PFSK-1 (cell line): ENCODE data around the gene TRAPPC5.

Experiments
- FOXP2 ChIP-seq: optimal IDR thresholded peaks from 2 replicates; pipeline ENCODE3; 2011; ENCODE audit warnings: borderline replicate concordance, control low read depth, inconsistent platforms; ENCODE audit not compliant: insufficient read depth; ENCODE audit errors: extremely low read length, extremely low read depth
- POLR2AphosphoS5 ChIP-seq: IDR thresholded peaks from 2 replicates; pipeline ENCODE4 v1.6.1; 2012; ENCODE audit warnings: low read depth, mild to moderate bottlenecking, control low read depth, low read length, moderate library complexity
- SIN3A ChIP-seq: IDR thresholded peaks from 2 replicates; pipeline ENCODE4 v1.6.1; 2012; ENCODE audit warnings: mild to moderate bottlenecking, low read length, moderate library complexity, borderline replicate concordance; ENCODE audit not compliant: insufficient read depth
- TAF1 ChIP-seq: IDR thresholded peaks from 2 replicates; pipeline ENCODE4 v1.6.1; 2012; ENCODE audit warnings: low read length, control low read depth, borderline replicate concordance; ENCODE audit not compliant: insufficient read depth
- TF ChIP-seq, protein P1 (sequence below), 2 experiments: IDR thresholded peaks; 2 replicates each; pipeline versions ENCODE4 v1.6.1 to v1.8.0; 2011 to 2012; ENCODE audit warnings: low read depth in 2 of 2, low read length in 2 of 2, control low read depth in 1 of 2, inconsistent platforms in 1 of 2, mild to moderate bottlenecking in 1 of 2, moderate library complexity in 1 of 2; ENCODE audit not compliant: insufficient read depth in 1 of 2

TRAPPC5 gene

DNA sequence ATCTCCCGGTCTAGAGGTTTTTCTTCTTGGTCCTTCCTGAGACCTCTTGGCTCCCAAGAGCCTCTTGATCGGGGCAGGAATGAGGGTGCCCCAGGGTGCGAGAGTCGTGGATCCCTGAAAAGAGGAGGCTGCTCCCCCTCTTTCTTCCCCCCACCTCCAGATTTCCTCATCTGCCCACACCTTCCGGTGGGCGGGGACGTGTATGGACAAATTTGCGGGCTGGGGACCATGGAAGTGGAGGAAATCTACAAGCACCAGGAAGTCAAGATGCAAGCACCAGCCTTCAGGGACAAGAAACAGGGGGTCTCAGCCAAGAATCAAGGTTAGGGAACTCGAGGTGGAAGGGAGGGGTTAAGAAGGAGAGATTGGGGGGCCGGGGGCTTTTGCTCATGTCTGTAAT, 3.8 kb upstream of the TRAPPC5 start, which contains the start of gene MCEMP1:
MCEMP1 (plus strand) TSS at position 237 of the 400 bp plus-strand sequence; CDS start at position 268, 31 bp downstream.
- TF ChIP-seq FOXP2 (no peak), SIN3A (no peak), TAF1 (no peak), POLR2AphosphoS5 (no peak)
- TF ChIP-seq, protein P1, sequence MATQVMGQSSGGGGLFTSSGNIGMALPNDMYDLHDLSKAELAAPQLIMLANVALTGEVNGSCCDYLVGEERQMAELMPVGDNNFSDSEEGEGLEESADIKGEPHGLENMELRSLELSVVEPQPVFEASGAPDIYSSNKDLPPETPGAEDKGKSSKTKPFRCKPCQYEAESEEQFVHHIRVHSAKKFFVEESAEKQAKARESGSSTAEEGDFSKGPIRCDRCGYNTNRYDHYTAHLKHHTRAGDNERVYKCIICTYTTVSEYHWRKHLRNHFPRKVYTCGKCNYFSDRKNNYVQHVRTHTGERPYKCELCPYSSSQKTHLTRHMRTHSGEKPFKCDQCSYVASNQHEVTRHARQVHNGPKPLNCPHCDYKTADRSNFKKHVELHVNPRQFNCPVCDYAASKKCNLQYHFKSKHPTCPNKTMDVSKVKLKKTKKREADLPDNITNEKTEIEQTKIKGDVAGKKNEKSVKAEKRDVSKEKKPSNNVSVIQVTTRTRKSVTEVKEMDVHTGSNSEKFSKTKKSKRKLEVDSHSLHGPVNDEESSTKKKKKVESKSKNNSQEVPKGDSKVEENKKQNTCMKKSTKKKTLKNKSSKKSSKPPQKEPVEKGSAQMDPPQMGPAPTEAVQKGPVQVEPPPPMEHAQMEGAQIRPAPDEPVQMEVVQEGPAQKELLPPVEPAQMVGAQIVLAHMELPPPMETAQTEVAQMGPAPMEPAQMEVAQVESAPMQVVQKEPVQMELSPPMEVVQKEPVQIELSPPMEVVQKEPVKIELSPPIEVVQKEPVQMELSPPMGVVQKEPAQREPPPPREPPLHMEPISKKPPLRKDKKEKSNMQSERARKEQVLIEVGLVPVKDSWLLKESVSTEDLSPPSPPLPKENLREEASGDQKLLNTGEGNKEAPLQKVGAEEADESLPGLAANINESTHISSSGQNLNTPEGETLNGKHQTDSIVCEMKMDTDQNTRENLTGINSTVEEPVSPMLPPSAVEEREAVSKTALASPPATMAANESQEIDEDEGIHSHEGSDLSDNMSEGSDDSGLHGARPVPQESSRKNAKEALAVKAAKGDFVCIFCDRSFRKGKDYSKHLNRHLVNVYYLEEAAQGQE (IDR thresholded peaks at IDR 0.05; ENCODE audit: insufficient read depth in 1 of 2, low read depth in 2 of 2, low read length in 2 of 2): no peak

DNA sequence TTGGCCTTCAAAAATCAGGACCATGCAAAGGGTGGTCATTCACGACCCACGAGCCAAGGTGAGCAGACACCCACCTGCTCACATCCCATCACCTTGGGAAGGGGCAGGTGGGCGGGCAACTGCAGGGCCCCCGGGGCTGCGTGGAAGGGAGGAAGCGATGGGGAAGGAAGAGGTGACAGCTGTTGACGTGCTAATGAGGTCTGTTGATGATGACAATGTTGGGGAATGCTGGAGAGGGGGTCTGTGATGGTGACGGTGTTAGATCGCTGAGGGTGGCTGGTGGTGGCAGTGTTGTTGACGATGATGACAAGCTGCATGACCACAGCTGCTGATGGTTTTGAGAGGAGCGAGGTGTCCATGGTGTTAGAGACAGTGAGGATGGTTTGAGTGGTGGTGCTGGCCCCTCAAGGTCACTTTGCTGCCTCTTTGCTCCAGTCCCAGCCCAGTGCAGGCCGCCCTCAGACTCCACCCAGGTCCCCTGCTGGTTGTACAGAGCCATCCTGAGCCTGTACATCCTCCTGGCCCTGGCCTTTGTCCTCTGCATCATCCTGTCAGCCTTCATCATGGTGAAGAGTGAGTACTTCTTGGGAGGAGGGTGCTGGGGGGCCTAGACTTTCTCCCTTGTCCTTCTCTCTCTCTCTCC, 2.8 kb upstream of the TRAPPC5 start:
- TF ChIP-seq FOXP2: no peak
- TF ChIP-seq, protein P1 (IDR thresholded peaks at IDR 0.05; ENCODE audit: insufficient read depth in 1 of 2, low read depth in 2 of 2, low read length in 2 of 2): no peak
- TF ChIP-seq TAF1: no peak
- TF ChIP-seq POLR2AphosphoS5: no peak
- TF ChIP-seq SIN3A: no peak

DNA sequence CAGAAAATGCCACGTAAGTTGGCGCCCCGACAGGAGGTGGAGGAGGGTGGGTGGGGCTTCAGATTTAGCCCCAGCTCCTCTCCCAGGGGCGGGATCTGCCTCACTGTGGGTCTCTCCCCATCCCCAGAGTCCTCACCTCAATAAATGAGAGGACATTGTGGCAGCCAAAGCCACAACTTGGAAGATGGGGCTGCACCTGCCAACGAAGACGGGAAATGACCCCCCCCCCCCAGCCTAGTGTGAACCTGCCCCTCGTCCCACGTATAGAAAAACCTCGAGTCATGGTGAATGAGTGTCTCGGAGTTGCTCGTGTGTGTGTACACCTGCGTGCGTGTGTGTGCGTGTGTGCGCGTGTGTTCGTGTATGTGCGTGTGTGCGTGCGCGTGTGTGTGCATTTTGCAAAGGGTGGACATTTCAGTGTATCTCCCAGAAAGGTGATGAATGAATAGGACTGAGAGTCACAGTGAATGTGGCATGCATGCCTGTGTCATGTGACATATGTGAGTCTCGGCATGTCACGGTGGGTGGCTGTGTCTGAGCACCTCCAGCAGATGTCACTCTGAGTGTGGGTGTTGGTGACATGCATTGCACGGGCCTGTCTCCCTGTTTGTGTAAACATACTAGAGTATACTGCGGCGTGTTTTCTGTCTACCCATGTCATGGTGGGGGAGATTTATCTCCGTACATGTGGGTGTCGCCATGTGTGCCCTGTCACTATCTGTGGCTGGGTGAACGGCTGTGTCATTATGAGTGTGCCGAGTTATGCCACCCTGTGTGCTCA, 1.5 kb upstream of the TRAPPC5 start:
- TF ChIP-seq, protein P1 (IDR thresholded peaks at IDR 0.05; ENCODE audit: insufficient read depth in 1 of 2, low read depth in 2 of 2, low read length in 2 of 2): no peak
- no peak for TF ChIP-seq TAF1
- no peak for TF ChIP-seq FOXP2

DNA sequence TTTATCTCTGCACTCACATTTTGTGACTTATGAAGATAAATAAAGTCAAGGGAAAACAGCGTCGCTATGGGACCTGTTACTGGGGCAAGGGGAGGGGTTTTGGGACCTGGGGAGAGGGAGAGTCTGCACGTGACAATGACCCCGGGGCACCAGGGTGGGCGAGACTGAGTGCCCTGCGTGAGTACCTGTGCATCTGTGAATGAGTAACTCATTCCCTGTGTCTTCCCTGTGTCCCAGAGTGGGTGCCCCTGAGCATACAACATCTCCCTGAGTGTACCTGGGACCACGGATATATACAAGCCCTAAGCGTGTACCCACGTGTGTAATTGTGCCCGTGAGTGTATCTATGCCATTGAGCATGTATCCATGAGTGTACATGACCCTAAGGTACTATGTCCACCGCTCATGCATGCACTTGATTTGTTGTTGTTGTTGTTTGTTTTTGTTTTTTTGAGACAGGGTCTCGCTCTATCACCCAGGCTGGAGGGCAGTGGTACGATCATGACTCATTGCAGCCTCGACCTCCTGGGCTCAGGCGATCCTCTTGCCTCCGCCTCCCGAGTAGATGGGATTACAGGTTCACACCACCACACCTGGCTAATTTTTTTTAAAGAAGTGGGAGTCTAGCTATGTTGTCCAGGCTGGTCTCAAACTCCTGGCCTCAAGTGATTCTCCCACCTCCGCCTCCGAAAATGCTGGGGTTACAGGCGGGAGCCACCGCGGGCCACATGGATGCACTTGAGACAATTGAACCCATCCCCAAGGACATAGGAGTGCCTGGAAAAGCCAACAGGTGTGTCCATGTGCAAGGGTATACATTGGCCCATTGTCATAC, 645 bp upstream of the TRAPPC5 start:
- TF ChIP-seq SIN3A (no peak), POLR2AphosphoS5 (no peak), TAF1 (no peak; the same call in 1 of the 2 replicates), FOXP2 (no peak)
- TF ChIP-seq, protein P1 (IDR thresholded peaks at IDR 0.05; ENCODE audit: insufficient read depth in 1 of 2, low read depth in 2 of 2, low read length in 2 of 2): no peak
